H1 (cell line): ENCODE data around the gene TM2D1. TPM values are rescaled to one million over a fixed set of nuclear protein-coding genes. Genes with fewer than 3 reads are reported as not detected.

Experiments used
- CTCF ChIA-PET: fragments of 300-600 bp; sonication (Branson Sonifier 250); formaldehyde crosslinking; loops from one replicate; lab custom pipeline; 2021; ENCODE audit not compliant: partially characterized antibody; lab: Charles Lee
- POLR2A ChIA-PET: fragments of 300-600 bp; sonication (Branson Sonifier 250); formaldehyde crosslinking; loops from one replicate; lab custom pipeline; 2021; ENCODE audit warnings: inconsistent platforms; ENCODE audit not compliant: partially characterized antibody; lab: Charles Lee
- DNase-seq, 2 experiments: peaks; one replicate each; pipeline versions ENCODE4 v3.0.0 to v3.0.0-alpha.2; 2010 to 2022; ENCODE audit warnings: low spot score in 2 of 2, low read depth in 1 of 2, mixed read lengths in 1 of 2
- FAIRE-seq: peaks from 2 replicates; lab custom pipeline; 2011; peaks lifted over from hg19 to GRCh38; lab: Jason Lieb, UNC
- H2AFZ ChIP-seq: 2 replicates; pipeline ENCODE4 v1.8.1; 2012; ENCODE audit warnings: low read length, inconsistent platforms
- H2AK5ac ChIP-seq: 2 replicates; pipeline ENCODE4 v1.6.1; 2013; ENCODE audit warnings: low read depth, low read length
- H2BK120ac ChIP-seq: replicated peaks from 2 replicates; pipeline ENCODE3; 2013; ENCODE audit warnings: low read depth, low read length, inconsistent platforms
- H2BK12ac ChIP-seq: 2 replicates; pipeline ENCODE4 v1.6.1; 2013; ENCODE audit warnings: low read depth, low read length
- H2BK15ac ChIP-seq: 2 replicates; pipeline ENCODE4 v1.6.1; 2013; ENCODE audit warnings: low read length
- H2BK20ac ChIP-seq: 2 replicates; pipeline ENCODE4 v1.6.1; 2013; ENCODE audit warnings: low read length
- H2BK5ac ChIP-seq: 2 replicates; pipeline ENCODE4 v1.6.1; 2013; ENCODE audit warnings: low read depth, low read length
- H3K14ac ChIP-seq: 2 replicates; pipeline ENCODE4 v1.6.1; 2013; ENCODE audit warnings: inconsistent platforms; ENCODE audit not compliant: insufficient read length
- H3K18ac ChIP-seq: 2 replicates; pipeline ENCODE4 v1.6.1; 2013; ENCODE audit warnings: low read length; ENCODE audit errors: extremely low read depth
- H3K23ac ChIP-seq: 2 replicates; pipeline ENCODE4 v1.6.1; 2013; ENCODE audit warnings: inconsistent platforms; ENCODE audit not compliant: insufficient read length
- H3K23me2 ChIP-seq: 2 replicates; pipeline ENCODE4 v1.6.1; 2013; ENCODE audit warnings: low read depth, low read length
- H3K27ac ChIP-seq: 2 replicates; pipeline ENCODE4 v1.6.1; 2011; ENCODE audit warnings: low read depth, low read length, inconsistent platforms
- H3K27me3 ChIP-seq, 4 experiments: replicated peaks in 1 of 4; 1 replicate in 1 of 4; 2 replicates in 3 of 4; pipeline versions ENCODE4 v1.6.1 to v1.8.1; 2011 to 2013; ENCODE audit warnings: low read length in 3 of 4, mild to moderate bottlenecking in 3 of 4, inconsistent platforms in 2 of 4, mixed read lengths in 2 of 4, moderate library complexity in 1 of 4; ENCODE audit not compliant: control insufficient read depth in 3 of 4, insufficient read depth in 3 of 4; ENCODE audit errors: extremely low read depth in 1 of 4
- H3K36me3 ChIP-seq, 4 experiments: 2 replicates each; pipeline versions ENCODE4 v1.6.1 to v1.8.1; 2011 to 2013; ENCODE audit warnings: mild to moderate bottlenecking in 4 of 4, low read length in 3 of 4, moderate library complexity in 2 of 4, control low read depth in 1 of 4, inconsistent platforms in 1 of 4; ENCODE audit not compliant: insufficient read depth in 4 of 4, control insufficient read depth in 2 of 4
- H3K4ac ChIP-seq: replicated peaks from 2 replicates; pipeline ENCODE3; 2013; ENCODE audit warnings: low read length, low read depth, mixed read lengths, inconsistent platforms; ENCODE audit not compliant: insufficient read length
- H3K4me1 ChIP-seq, 4 experiments: replicated peaks in 1 of 4; 1 replicate in 1 of 4; 2 replicates in 3 of 4; pipeline versions ENCODE4 v1.6.1 to v1.8.1; 2011 to 2013; ENCODE audit warnings: low read length in 3 of 4, inconsistent platforms in 2 of 4, mixed read lengths in 1 of 4; ENCODE audit not compliant: insufficient read depth in 4 of 4, control insufficient read depth in 3 of 4
- H3K4me2 ChIP-seq, 2 experiments: 2 replicates each; pipeline versions ENCODE4 v1.6.1 to v1.8.1; 2011 to 2013; ENCODE audit warnings: low read depth in 2 of 2, low read length in 2 of 2, control low read depth in 1 of 2, inconsistent platforms in 1 of 2, mild to moderate bottlenecking in 1 of 2; ENCODE audit not compliant: insufficient read depth in 1 of 2
- H3K4me3 ChIP-seq, 4 experiments: fragments of 200-600, 300-600 bp in 1 of 4; sonication (generic), shearing (Covaris generic), sonication (Bioruptor Twin) in 1 of 4; 2 replicates each; pipeline versions ENCODE4 v1.5.1 to v1.8.1; 2011 to 2016; ENCODE audit warnings: low read length in 4 of 4, low read depth in 3 of 4, control low read depth in 2 of 4, inconsistent platforms in 2 of 4, mild to moderate bottlenecking in 2 of 4, mixed read lengths in 1 of 4, moderate library complexity in 1 of 4; ENCODE audit not compliant: insufficient read depth in 2 of 4; ENCODE audit errors: extremely low read depth in 1 of 4
- H3K56ac ChIP-seq: replicated peaks from 2 replicates; pipeline ENCODE3; 2013; ENCODE audit warnings: low read depth, mild to moderate bottlenecking, mixed read lengths, low read length, inconsistent platforms; ENCODE audit not compliant: insufficient read length
- H3K79me1 ChIP-seq: 2 replicates; pipeline ENCODE4 v1.6.1; 2013; ENCODE audit warnings: low read depth, low read length, control low read depth
- H3K79me2 ChIP-seq, 2 experiments: 2 replicates each; pipeline versions ENCODE4 v1.6.1 to v1.8.1; 2012 to 2013; ENCODE audit warnings: low read length in 2 of 2, mild to moderate bottlenecking in 2 of 2, inconsistent platforms in 1 of 2; ENCODE audit not compliant: insufficient read depth in 2 of 2, control insufficient read depth in 1 of 2
- H3K9ac ChIP-seq, 4 experiments: replicated peaks in 1 of 4; 1 replicate in 1 of 4; 2 replicates in 3 of 4; pipeline versions ENCODE4 v1.6.1 to v1.8.1; 2011 to 2013; ENCODE audit warnings: low read depth in 3 of 4, low read length in 3 of 4, control low read depth in 2 of 4, mild to moderate bottlenecking in 2 of 4, moderate library complexity in 2 of 4, inconsistent platforms in 1 of 4; ENCODE audit errors: extremely low read depth in 1 of 4
- H3K9me3 ChIP-seq, 2 experiments: 2 replicates each; pipeline versions ENCODE4 v1.6.1 to v1.8.1; 2012 to 2013; ENCODE audit warnings: mild to moderate bottlenecking in 2 of 2, moderate library complexity in 2 of 2, control low read depth in 1 of 2, inconsistent platforms in 1 of 2, low read depth in 1 of 2, low read length in 1 of 2, mixed read lengths in 1 of 2; ENCODE audit not compliant: insufficient read depth in 2 of 2
- H4K20me1 ChIP-seq, 2 experiments: replicated peaks in 1 of 2; 2 replicates each; pipeline versions ENCODE3 to v1.8.1; 2011 to 2013; ENCODE audit warnings: inconsistent platforms in 2 of 2, low read length in 2 of 2, mild to moderate bottlenecking in 1 of 2; ENCODE audit not compliant: insufficient read depth in 2 of 2, control insufficient read depth in 1 of 2
- H4K5ac ChIP-seq: 2 replicates; pipeline ENCODE4 v1.6.1; 2013; ENCODE audit warnings: low read length, low read depth, mixed read lengths, inconsistent platforms; ENCODE audit not compliant: insufficient read length
- H4K8ac ChIP-seq: 2 replicates; pipeline ENCODE4 v1.8.0; 2013; ENCODE audit warnings: mild to moderate bottlenecking, moderate library complexity, low read length, inconsistent platforms; ENCODE audit not compliant: insufficient read depth; ENCODE audit errors: extremely low read depth
- H4K91ac ChIP-seq: replicated peaks from 2 replicates; pipeline ENCODE3; 2013; ENCODE audit warnings: low read length, mixed read lengths, inconsistent platforms; ENCODE audit not compliant: insufficient read length
- ASH2L ChIP-seq: fragments of 200-600, 300-600 bp; sonication (generic); IDR thresholded peaks from one replicate; pipeline ENCODE4 v1.7.1; 2017; ENCODE audit warnings: low read length
- BCL11A ChIP-seq, 2 experiments: IDR thresholded peaks; one replicate each; pipeline ENCODE4 v1.6.1; 2011; ENCODE audit warnings: low read depth in 2 of 2, low read length in 2 of 2, mild to moderate bottlenecking in 2 of 2
- CTBP2 ChIP-seq: IDR thresholded peaks from 2 replicates; pipeline ENCODE4 v1.7.0; 2011; ENCODE audit warnings: borderline replicate concordance, mild to moderate bottlenecking, moderate library complexity, mixed read lengths, low read length; ENCODE audit not compliant: insufficient read depth, insufficient read length
- EP300 ChIP-seq, 2 experiments: IDR thresholded peaks; 1 replicate in 1 of 2; 2 replicates in 1 of 2; pipeline ENCODE4 v1.6.1; 2011 to 2012; ENCODE audit warnings: low read depth in 2 of 2, low read length in 2 of 2, mild to moderate bottlenecking in 2 of 2, borderline replicate concordance in 1 of 2, inconsistent platforms in 1 of 2, moderate library complexity in 1 of 2
- GTF2F1 ChIP-seq: IDR thresholded peaks from 2 replicates; pipeline ENCODE4 v1.6.1; 2012; ENCODE audit warnings: low read depth, low read length, improper control_type of control experiment, borderline replicate concordance
- HDAC6 ChIP-seq: IDR thresholded peaks from one replicate; pipeline ENCODE4 v1.7.1; 2012; ENCODE audit warnings: low read depth, mild to moderate bottlenecking, inconsistent platforms, low read length, moderate library complexity
- KDM5A ChIP-seq: fragments of 200-600 bp; IDR thresholded peaks from 2 replicates; pipeline ENCODE4 v1.7.1; 2012; ENCODE audit warnings: mild to moderate bottlenecking, low read length, inconsistent platforms, mixed read lengths
- MAFK ChIP-seq: IDR thresholded peaks from 2 replicates; pipeline ENCODE4 v1.6.1; 2012; ENCODE audit warnings: low read depth, mild to moderate bottlenecking, improper control_type of control experiment, low read length
- POLR2A ChIP-seq, 2 experiments: IDR thresholded peaks; 1 replicate in 1 of 2; 2 replicates in 1 of 2; pipeline ENCODE4 v1.6.1; 2011; ENCODE audit warnings: low read depth in 2 of 2, low read length in 2 of 2, mild to moderate bottlenecking in 2 of 2; ENCODE audit errors: control extremely low read depth in 1 of 2
- RFX5 ChIP-seq: IDR thresholded peaks from 2 replicates; pipeline ENCODE4 v1.6.1; 2011; ENCODE audit warnings: low read depth, low read length, improper control_type of control experiment, borderline replicate concordance
- RXRA ChIP-seq: IDR thresholded peaks from 2 replicates; pipeline ENCODE4 v1.6.1; 2011; ENCODE audit warnings: low read depth, mild to moderate bottlenecking, low read length, moderate library complexity; ENCODE audit not compliant: insufficient read depth
- TAF1 ChIP-seq: IDR thresholded peaks from 2 replicates; pipeline ENCODE4 v1.6.1; 2011; ENCODE audit warnings: mild to moderate bottlenecking, low read depth, low read length
- TAF7 ChIP-seq: optimal IDR thresholded peaks from 2 replicates; pipeline ENCODE3; 2011; ENCODE audit warnings: low read depth, mild to moderate bottlenecking, inconsistent platforms, low read length, moderate library complexity, borderline replicate concordance
- TBP ChIP-seq: IDR thresholded peaks from 2 replicates; pipeline ENCODE4 v1.6.1; 2011; ENCODE audit warnings: low read depth, low read length, improper control_type of control experiment
- WGBS, 2 experiments: shearing (Covaris generic) in 1 of 2; methylation state at CpG; one replicate each; pipeline versions ENCODE4 v1.1.6 to v1.1.7; 2013 to 2015; ENCODE audit warnings: low lambda C conversion rate in 2 of 2, mixed read lengths in 2 of 2, inconsistent platforms in 1 of 2, low coverage in 1 of 2, missing lambda C conversion rate in 1 of 2; ENCODE audit not compliant: insufficient replicate concordance in 2 of 2, insufficient coverage in 1 of 2, insufficient read length in 1 of 2; ENCODE audit errors: extremely low coverage in 1 of 2, missing lambda C conversion rate in 1 of 2; 5-methylcytosine and 5-hydroxymethylcytosine counted together
- polyA plus RNA-seq, 7 experiments: library from polyadenylated mRNA; depleted of rRNA in 3 of 7; stranded (reverse) in 5 of 7; unstranded in 2 of 7; fragments of >200 nt in 5 of 7; fragments of 200-250 nt in 2 of 7; gene quantifications; 1 replicate in 5 of 7; 2 replicates in 1 of 7; 4 replicates in 1 of 7; pipeline versions ENCODE4 v1.2.1 to v1.2.3, GENCODE V29; 2011 to 2013; ENCODE audit warnings: missing spikeins in 2 of 7, mixed read lengths in 2 of 7
- total RNA-seq: library from RNA; stranded (reverse); fragmentation: NEBNext Ultra II Directional; extraction: Animal tissue kit (Norgen Biotek cat#: 25700); gene quantifications from 2 replicates; pipeline ENCODE4 v1.2.1, GENCODE V29; 2021

TM2D1 gene
- total and polyA plus RNA-seq, 2 of the 8 experiments (the other 6 are each of a cell fraction or from before 2014, with no cell fraction given) = 17.7 to 20.5 TPM

GRCh38 chr1:61636814-61637213, 88.1 kb downstream of the TM2D1 start:
- ChIA-PET POLR2A (no interaction called here), CTCF (interaction anchor here (0.9 kb wide), 1 partner anchor 9 kb away, joined by 3 read pairs; no protein-coding TSS in a partner anchor)
- no peak overlapping the region for H3K14ac ChIP-seq
- no peaks in the 10 kb centered on the region for H3K79me2 ChIP-seq
- H3K18ac ChIP-seq = no peak overlapping the region
- no peak overlapping the region for H4K91ac ChIP-seq
- 58% methylated on average over 3 of the region's 3 CpGs; no CpG with 5 or more reads in 1 of the 2 experiments for WGBS, 2 experiments
- 0 out of 8 replicates have a peak overlapping the region, but pooled peaks of 1 of the 4 experiments have one; percentile 0 for H3K4me3 ChIP-seq
- H3K4me2 ChIP-seq = no peak overlapping the region
- H3K56ac ChIP-seq = no peak overlapping the region
- H2BK5ac ChIP-seq = no peak overlapping the region
- H3K4me1 ChIP-seq = peaks cover 2 to 7% (median 5%) of the 10 kb centered on the region in 4 experiments; a peak in 3 of 7 replicates
- FAIRE-seq (no peak), DNase-seq (no peak)
- no peaks in the 10 kb centered on the region for H4K20me1 ChIP-seq
- no peak overlapping the region for H2BK120ac ChIP-seq
- H3K27me3 ChIP-seq = peaks cover 0 to 6% (median 0%) of the 10 kb centered on the region in 4 experiments; a peak in 1 of 7 replicates
- no peak overlapping the region for H2BK15ac ChIP-seq
- H4K5ac ChIP-seq = no peak overlapping the region
- no peak overlapping the region for H2AK5ac ChIP-seq
- no peak overlapping the region for H2BK12ac ChIP-seq
- H3K9me3 ChIP-seq = no peaks in the 10 kb centered on the region
- H3K9ac ChIP-seq = no peak overlapping the region
- no peak overlapping the region for H3K4ac ChIP-seq
- no peaks in the 10 kb centered on the region for H3K23me2 ChIP-seq
- H3K79me1 ChIP-seq = no peaks in the 10 kb centered on the region
- H3K23ac ChIP-seq = no peak overlapping the region
- no peak overlapping the region for H3K27ac ChIP-seq
- no peak overlapping the region for H4K8ac ChIP-seq
- no peak overlapping the region for H2BK20ac ChIP-seq
- peak overlapping the region; percentile 36; the same call in 1 of the 2 replicates for H2AFZ ChIP-seq
- no peaks in the 10 kb centered on the region for H3K36me3 ChIP-seq
- TF ChIP-seq TAF7 (no peak), TAF1 (no peak), POLR2A (IDR thresholded peaks at IDR 0.05; ENCODE audit: control extremely low read depth in 1 of 2, low read depth in 2 of 2, low read length in 2 of 2) (no peak), HDAC6 (no peak), ASH2L (no peak), RXRA (no peak), EP300 (IDR thresholded peaks at IDR 0.05; ENCODE audit: borderline replicate concordance in 1 of 2, low read depth in 2 of 2, low read length in 2 of 2) (no peak), GTF2F1 (no peak), CTBP2 (no peak), TBP (no peak), RFX5 (no peak), KDM5A (no peak), BCL11A (IDR thresholded peaks at IDR 0.05; ENCODE audit: low read depth in 2 of 2, low read length in 2 of 2) (no peak), MAFK (no peak)
